ENCODE data around the gene KRT13.

Gene KRT13

GRCh38 chr17:41475421-41475820 lies 30.0 kb downstream of the KRT13 start:
- no peaks in the 10 kb centered on the region for H3K36me3 ChIP-seq
- H3K4me3 ChIP-seq (ENCODE audit: low read depth in 1 of 2, low read length in 1 of 2): no peak overlapping the region
- no peak for TF ChIP-seq CTCF (IDR thresholded peaks at IDR 0.05)
- H3K27ac ChIP-seq: no peak overlapping the region
- H3K9me3 ChIP-seq: no peaks in the 10 kb centered on the region
- H3K4me1 ChIP-seq (ENCODE audit: control insufficient read depth in 1 of 2, insufficient read depth in 1 of 2, low read depth in 1 of 2, low read length in 1 of 2): peaks cover 0 to 7% of the 10 kb centered on the region in 2 experiments
- H3K27me3 ChIP-seq: peaks cover 5% of the 10 kb centered on the region

DNA sequence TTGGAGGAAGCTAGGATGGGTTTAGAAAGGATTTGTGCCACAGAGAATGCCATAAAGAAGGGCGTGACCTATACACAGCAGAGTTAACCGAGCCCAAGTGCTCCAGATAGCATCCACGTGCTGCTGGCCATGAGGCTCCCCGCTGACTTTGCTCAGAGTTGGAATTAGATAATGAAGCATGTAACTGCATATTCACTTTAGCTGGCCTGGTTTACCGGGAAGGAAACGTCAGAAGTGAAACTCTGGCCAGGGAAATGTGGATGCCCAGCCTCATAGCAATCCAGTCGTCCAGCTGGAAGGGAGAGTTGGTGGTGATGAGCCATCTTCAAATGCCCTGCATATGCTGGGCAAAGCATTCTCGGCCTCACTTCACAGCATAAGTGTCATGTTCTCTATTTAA lies 30.5 kb downstream of the KRT13 start:
- peaks cover 5% of the 10 kb centered on the region for H3K27me3 ChIP-seq
- no peak for TF ChIP-seq CTCF (IDR thresholded peaks at IDR 0.05)
- H3K27ac ChIP-seq: no peak overlapping the region
- no peaks in the 10 kb centered on the region for H3K9me3 ChIP-seq
- peaks cover 0 to 2% of the 10 kb centered on the region in 2 experiments for H3K4me1 ChIP-seq (ENCODE audit: control insufficient read depth in 1 of 2, insufficient read depth in 1 of 2, low read depth in 1 of 2, low read length in 1 of 2)
- no peaks in the 10 kb centered on the region for H3K36me3 ChIP-seq
- H3K4me3 ChIP-seq (ENCODE audit: low read depth in 1 of 2, low read length in 1 of 2): no peak overlapping the region

- H3K9me3 ChIP-seq: no peaks in the 10 kb centered on the region
- H3K4me1 ChIP-seq (ENCODE audit: control insufficient read depth in 1 of 2, insufficient read depth in 1 of 2, low read depth in 1 of 2, low read length in 1 of 2): no peaks in the 10 kb centered on the region
- H3K36me3 ChIP-seq: no peaks in the 10 kb centered on the region
- TF ChIP-seq CTCF (IDR thresholded peaks at IDR 0.05): no peak
- no peak overlapping the region for H3K27ac ChIP-seq
- H3K27me3 ChIP-seq: peaks cover 14% of the 10 kb centered on the region
- no peak overlapping the region for H3K4me3 ChIP-seq (ENCODE audit: low read depth in 1 of 2, low read length in 1 of 2)
Measured at GRCh38 chr17:41468346-41468745, 37.1 kb downstream of the KRT13 start.

- no peak overlapping the region for H3K4me3 ChIP-seq (ENCODE audit: low read depth in 1 of 2, low read length in 1 of 2)
- no peak for TF ChIP-seq CTCF (IDR thresholded peaks at IDR 0.05)
- H3K27me3 ChIP-seq: peaks cover 14% of the 10 kb centered on the region
- H3K27ac ChIP-seq: no peak overlapping the region
- no peaks in the 10 kb centered on the region for H3K9me3 ChIP-seq
- no peaks in the 10 kb centered on the region for H3K4me1 ChIP-seq (ENCODE audit: control insufficient read depth in 1 of 2, insufficient read depth in 1 of 2, low read depth in 1 of 2, low read length in 1 of 2)
- no peaks in the 10 kb centered on the region for H3K36me3 ChIP-seq
Measured at GRCh38 chr17:41467561-41467960, 37.9 kb downstream of the KRT13 start.

DNA sequence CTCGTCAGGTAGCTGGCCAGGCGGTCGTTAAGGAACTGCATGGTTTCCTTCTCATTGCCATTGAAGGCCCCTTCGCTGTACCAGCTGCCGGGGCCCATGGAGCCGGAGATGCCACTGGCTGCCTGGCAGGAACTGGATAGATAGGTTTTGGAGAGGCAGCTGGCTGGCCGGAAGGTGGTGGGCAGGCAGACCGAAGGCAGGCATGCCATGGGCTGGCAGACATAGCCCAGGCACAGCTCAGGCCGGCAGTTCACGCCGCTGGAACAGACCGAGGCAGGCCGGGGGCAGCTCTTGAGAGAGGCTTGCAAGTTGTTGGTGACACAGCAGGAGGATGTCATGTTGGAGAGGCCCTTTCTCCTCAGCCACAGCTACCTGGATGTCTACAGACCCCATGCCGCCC lies 38.4 kb downstream of the KRT13 start, which contains the start of gene KRT32:
KRT32 (minus strand) TSS at position 399 of the 400 bp plus-strand sequence; CDS start at position 338, 61 bp downstream.
- no peaks in the 10 kb centered on the region for H3K4me1 ChIP-seq (ENCODE audit: control insufficient read depth in 1 of 2, insufficient read depth in 1 of 2, low read depth in 1 of 2, low read length in 1 of 2)
- H3K36me3 ChIP-seq: no peaks in the 10 kb centered on the region
- H3K9me3 ChIP-seq: no peaks in the 10 kb centered on the region
- H3K27me3 ChIP-seq: peaks cover 14% of the 10 kb centered on the region
- H3K4me3 ChIP-seq (ENCODE audit: low read depth in 1 of 2, low read length in 1 of 2): no peak within 1 kb of the TSS
- TF ChIP-seq CTCF (IDR thresholded peaks at IDR 0.05): no peak
- no peak within 1 kb of the TSS for H3K27ac ChIP-seq

DNA sequence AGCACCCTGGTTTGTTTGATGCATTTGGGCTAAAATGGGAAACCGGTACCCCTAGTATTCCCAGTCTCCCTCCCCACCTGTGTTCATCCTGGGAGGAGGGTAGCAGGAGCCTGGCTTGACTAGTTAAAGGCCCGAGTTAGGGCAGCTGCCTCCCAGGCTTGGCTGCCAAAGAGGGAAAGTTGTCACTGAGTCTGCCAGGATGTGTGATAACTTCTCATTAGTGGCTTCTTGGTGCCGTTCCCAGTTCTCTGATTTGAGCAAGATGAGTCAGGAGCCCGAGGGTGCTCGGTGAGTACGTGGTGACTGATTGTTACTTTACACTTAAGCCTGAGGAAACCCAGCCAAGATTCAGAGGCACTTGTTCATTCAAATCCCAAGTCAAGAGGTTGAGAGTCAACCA lies 40.7 kb downstream of the KRT13 start:
- H3K9me3 ChIP-seq: no peaks in the 10 kb centered on the region
- TF ChIP-seq CTCF (IDR thresholded peaks at IDR 0.05): no peak
- H3K27me3 ChIP-seq: peaks cover 9% of the 10 kb centered on the region

More for the DNA sequence above, 40.7 kb downstream of the KRT13 start:
- Histone ChIP-seq H3K4me3 (ENCODE audit: low read depth in 1 of 2, low read length in 1 of 2) (no peak overlapping the region), H3K36me3 (no peaks in the 10 kb centered on the region), H3K4me1 (ENCODE audit: control insufficient read depth in 1 of 2, insufficient read depth in 1 of 2, low read depth in 1 of 2, low read length in 1 of 2) (no peaks in the 10 kb centered on the region), H3K27ac (no peak overlapping the region)

Data from neutrophil (primary cell).